OCI-LY3 (cell line): Measurements from ENCODE around the gene COL27A1.

Source experiments
- H2AFZ ChIP-seq: fragments of 200-600, 300-600 bp; shearing (Covaris generic); 2 replicates; pipeline ENCODE4 v1.6.0; 2014; ENCODE audit warnings: antibody characterized with exemption, low read depth, low read length
- H3K27ac ChIP-seq: fragments of 200-600, 300-600 bp; sonication (generic); 2 replicates; pipeline ENCODE4 v1.5.1; 2014; ENCODE audit warnings: mild to moderate bottlenecking, low read length, moderate library complexity, mixed read lengths
- H3K27me3 ChIP-seq: fragments of 200-600, 300-600 bp; sonication (generic); 2 replicates; pipeline ENCODE4 v1.6.1; 2014; ENCODE audit warnings: low read depth, low read length, mixed read lengths
- H3K36me3 ChIP-seq: fragments of 200-600, 300-600 bp; sonication (generic); replicated peaks from 2 replicates; pipeline ENCODE3; 2014; ENCODE audit warnings: low read depth, low read length, mixed read lengths
- H3K4me1 ChIP-seq: fragments of 300-600, 200-600 bp; sonication (generic); 2 replicates; pipeline ENCODE4 v1.6.1; 2014; ENCODE audit warnings: low read length, mixed read lengths
- H3K4me2 ChIP-seq: fragments of 200-600, 300-600 bp; sonication (generic); 2 replicates; pipeline ENCODE4 v1.6.1; 2014; ENCODE audit warnings: low read length, mixed read lengths
- H3K4me3 ChIP-seq: fragments of 300-600, 200-600 bp; sonication (generic); 2 replicates; pipeline ENCODE4 v1.5.1; 2014; ENCODE audit warnings: antibody characterized with exemption, mild to moderate bottlenecking, low read length, moderate library complexity
- H3K79me2 ChIP-seq: fragments of 300-600, 200-600 bp; shearing (Covaris generic); 2 replicates; pipeline ENCODE4 v1.6.1; 2014; ENCODE audit warnings: mild to moderate bottlenecking, low read length, mixed read lengths
- H3K9ac ChIP-seq: fragments of 300-600, 200-600 bp; shearing (Covaris generic); 2 replicates; pipeline ENCODE4 v1.6.0; 2014; ENCODE audit warnings: mild to moderate bottlenecking, low read length, moderate library complexity
- H3K9me3 ChIP-seq: fragments of 200-600, 300-600 bp; shearing (Covaris generic); 2 replicates; pipeline ENCODE4 v1.6.1; 2014; ENCODE audit warnings: low read length, mixed read lengths; ENCODE audit not compliant: insufficient read depth
- H4K20me1 ChIP-seq: fragments of 200-600, 300-600 bp; sonication (generic); 2 replicates; pipeline ENCODE4 v1.6.1; 2016; ENCODE audit warnings: low read length, mixed read lengths; ENCODE audit not compliant: insufficient read depth
- EZH2phosphoT487 ChIP-seq: fragments of 200-600 bp; shearing (Covaris generic); IDR thresholded peaks from 2 replicates; pipeline ENCODE4 v1.6.1; 2018; ENCODE audit warnings: antibody characterized with exemption, mixed run types, low read depth
- TF ChIP-seq, protein P1 (sequence below): fragments of 200-600, 300-600 bp; sonication (generic); IDR thresholded peaks from 2 replicates; pipeline ENCODE4 v1.5.1; 2014; ENCODE audit warnings: antibody characterized with exemption, low read length, low read depth

COL27A1 gene

GRCh38 chr9:114166103-114166470 is 10.8 kb downstream of the COL27A1 start:
- Histone ChIP-seq H3K9ac (no peak overlapping the region), H3K36me3 (no peaks in the 10 kb centered on the region), H3K4me3 (no peak overlapping the region), H3K27ac (no peak overlapping the region), H3K27me3 (peaks cover 28% of the 10 kb centered on the region), H3K4me1 (no peaks in the 10 kb centered on the region), H4K20me1 (no peaks in the 10 kb centered on the region), H3K4me2 (no peak overlapping the region), H3K9me3 (no peaks in the 10 kb centered on the region), H2AFZ (no peak overlapping the region), H3K79me2 (no peaks in the 10 kb centered on the region)
- TF ChIP-seq, protein P1, sequence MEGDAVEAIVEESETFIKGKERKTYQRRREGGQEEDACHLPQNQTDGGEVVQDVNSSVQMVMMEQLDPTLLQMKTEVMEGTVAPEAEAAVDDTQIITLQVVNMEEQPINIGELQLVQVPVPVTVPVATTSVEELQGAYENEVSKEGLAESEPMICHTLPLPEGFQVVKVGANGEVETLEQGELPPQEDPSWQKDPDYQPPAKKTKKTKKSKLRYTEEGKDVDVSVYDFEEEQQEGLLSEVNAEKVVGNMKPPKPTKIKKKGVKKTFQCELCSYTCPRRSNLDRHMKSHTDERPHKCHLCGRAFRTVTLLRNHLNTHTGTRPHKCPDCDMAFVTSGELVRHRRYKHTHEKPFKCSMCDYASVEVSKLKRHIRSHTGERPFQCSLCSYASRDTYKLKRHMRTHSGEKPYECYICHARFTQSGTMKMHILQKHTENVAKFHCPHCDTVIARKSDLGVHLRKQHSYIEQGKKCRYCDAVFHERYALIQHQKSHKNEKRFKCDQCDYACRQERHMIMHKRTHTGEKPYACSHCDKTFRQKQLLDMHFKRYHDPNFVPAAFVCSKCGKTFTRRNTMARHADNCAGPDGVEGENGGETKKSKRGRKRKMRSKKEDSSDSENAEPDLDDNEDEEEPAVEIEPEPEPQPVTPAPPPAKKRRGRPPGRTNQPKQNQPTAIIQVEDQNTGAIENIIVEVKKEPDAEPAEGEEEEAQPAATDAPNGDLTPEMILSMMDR = no peak
- no peak for TF ChIP-seq EZH2phosphoT487

DNA sequence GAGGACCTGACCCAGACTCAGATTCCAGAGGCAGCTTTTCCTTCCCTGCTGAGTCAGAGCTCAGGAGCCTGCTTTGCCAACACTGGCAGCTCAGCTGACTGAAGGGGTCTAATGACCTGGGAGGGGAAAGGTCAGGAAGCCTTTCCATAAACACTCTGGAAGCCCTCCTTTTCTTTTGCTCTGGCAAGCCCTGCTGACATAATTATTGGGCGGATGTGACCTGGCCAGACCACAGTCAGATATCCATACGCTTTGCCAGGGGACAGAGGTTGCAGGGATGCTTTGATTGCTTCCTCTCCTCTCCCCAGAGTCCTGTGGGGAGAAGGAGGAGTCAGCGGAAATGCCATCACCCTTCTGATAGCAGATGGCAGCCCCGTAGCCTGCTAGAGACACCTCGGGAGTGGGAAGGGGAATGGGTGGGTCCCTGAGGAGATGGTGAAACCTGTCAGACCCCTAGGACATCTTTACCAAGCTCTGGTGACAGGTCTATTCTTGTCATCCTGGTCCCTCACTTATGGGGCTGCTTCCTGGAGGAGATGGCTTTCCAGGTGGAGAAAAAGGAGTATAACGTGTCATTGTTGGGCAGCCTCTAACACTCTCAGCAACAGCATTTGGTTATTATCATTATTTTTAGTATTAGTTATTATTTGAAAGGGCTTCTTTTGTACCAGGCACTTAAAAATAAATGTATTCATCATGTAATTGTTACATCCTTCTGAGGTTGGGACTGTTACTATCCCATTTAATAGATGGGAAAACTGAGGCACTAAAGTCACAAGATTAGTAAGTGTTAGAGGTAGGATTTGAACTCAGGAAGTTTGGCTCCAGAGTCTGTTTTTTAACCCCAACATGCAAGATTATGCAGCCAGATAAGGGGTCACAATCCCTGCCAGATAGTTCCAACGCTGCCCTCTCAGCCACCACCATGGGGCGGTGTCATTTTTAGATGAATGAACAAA is 11.6 kb downstream of the COL27A1 start:
- H3K9me3 ChIP-seq = no peaks in the 10 kb centered on the region
- no peak overlapping the region for H3K9ac ChIP-seq
- no peak overlapping the region for H3K27ac ChIP-seq
- H3K4me1 ChIP-seq = no peaks in the 10 kb centered on the region
- no peak for TF ChIP-seq EZH2phosphoT487
- TF ChIP-seq, protein P1 = no peak
- no peaks in the 10 kb centered on the region for H4K20me1 ChIP-seq
- H3K27me3 ChIP-seq = peaks cover 21% of the 10 kb centered on the region
- H3K4me3 ChIP-seq = no peak overlapping the region
- H3K36me3 ChIP-seq = no peaks in the 10 kb centered on the region
- no peaks in the 10 kb centered on the region for H3K79me2 ChIP-seq
- no peak overlapping the region for H3K4me2 ChIP-seq
- H2AFZ ChIP-seq = no peak overlapping the region

DNA sequence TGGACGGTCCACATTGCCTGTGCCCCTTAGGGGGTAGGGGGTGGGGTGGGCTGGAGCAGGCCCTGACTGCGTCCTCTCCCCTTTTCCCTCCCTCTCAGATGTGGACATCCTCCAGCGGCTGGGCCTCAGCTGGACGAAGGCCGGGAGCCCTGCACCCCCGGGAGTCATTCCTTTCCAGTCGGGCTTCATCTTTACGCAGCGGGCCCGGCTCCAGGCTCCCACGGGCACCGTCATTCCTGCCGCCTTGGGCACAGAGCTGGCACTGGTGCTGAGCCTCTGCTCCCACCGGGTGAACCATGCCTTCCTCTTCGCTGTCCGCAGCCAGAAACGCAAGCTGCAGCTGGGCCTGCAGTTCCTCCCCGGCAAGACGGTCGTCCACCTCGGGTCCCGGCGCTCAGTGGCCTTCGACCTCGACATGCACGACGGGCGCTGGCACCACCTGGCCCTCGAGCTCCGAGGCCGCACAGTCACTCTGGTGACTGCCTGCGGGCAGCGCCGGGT is 12.3 kb downstream of the COL27A1 start:
- H2AFZ ChIP-seq = no peak overlapping the region
- H3K4me1 ChIP-seq = no peaks in the 10 kb centered on the region
- no peak overlapping the region for H3K27ac ChIP-seq
- H3K4me2 ChIP-seq = no peak overlapping the region
- no peak overlapping the region for H3K9ac ChIP-seq
- H4K20me1 ChIP-seq = no peaks in the 10 kb centered on the region
- no peak for TF ChIP-seq EZH2phosphoT487
- TF ChIP-seq, protein P1 = no peak
- H3K27me3 ChIP-seq = peaks cover 15% of the 10 kb centered on the region
- no peak overlapping the region for H3K4me3 ChIP-seq
- H3K36me3 ChIP-seq = no peaks in the 10 kb centered on the region
- H3K9me3 ChIP-seq = no peaks in the 10 kb centered on the region
- H3K79me2 ChIP-seq = no peaks in the 10 kb centered on the region

- Histone ChIP-seq H3K36me3 (no peaks in the 10 kb centered on the region), H3K27me3 (peaks cover 13% of the 10 kb centered on the region), H3K27ac (no peak overlapping the region), H3K79me2 (no peaks in the 10 kb centered on the region), H3K9me3 (no peaks in the 10 kb centered on the region), H3K4me1 (no peaks in the 10 kb centered on the region), H3K9ac (no peak overlapping the region), H3K4me3 (no peak overlapping the region), H3K4me2 (no peak overlapping the region), H4K20me1 (no peaks in the 10 kb centered on the region), H2AFZ (no peak overlapping the region)
- no peak for TF ChIP-seq EZH2phosphoT487
- TF ChIP-seq, protein P1 = no peak
Observed at GRCh38 chr9:114168281-114169028, 13.1 kb downstream of the COL27A1 start.
